HepG2 (cell line): ENCODE measurements around the gene PPP2R5D. TPM values are rescaled to one million over a fixed set of nuclear protein-coding genes. Genes with fewer than 3 reads are reported as not detected.

ENCODE experiments used
- ERF ChIP-seq: IDR thresholded peaks from 2 replicates; pipeline ENCODE4 v1.6.1; 2018; ENCODE audit warnings: missing biosample characterization, missing genetic modification reagents
- GATA4 ChIP-seq: sonication (generic); IDR thresholded peaks from 2 replicates; pipeline ENCODE4 v1.6.1; 2016; ENCODE audit warnings: antibody characterized with exemption, low read depth, borderline replicate concordance
- HOXA3 ChIP-seq: sonication (generic); formaldehyde crosslinking; IDR thresholded peaks from 2 replicates; pipeline ENCODE4 v1.5.0; 2020; ENCODE audit warnings: missing genetic modification reagents
- HOXA9 ChIP-seq: sonication (generic); formaldehyde crosslinking; IDR thresholded peaks from 2 replicates; pipeline ENCODE4 v1.8.1; 2022; ENCODE audit warnings: missing genetic modification reagents, mild to moderate bottlenecking, moderate library complexity, borderline replicate concordance
- KMT2A ChIP-seq: sonication (generic); formaldehyde crosslinking; IDR thresholded peaks from 2 replicates; pipeline ENCODE4 v1.4.0; 2020; ENCODE audit warnings: missing genetic modification reagents
- MAZ ChIP-seq, 2 experiments: sonication (generic) in 1 of 2; formaldehyde crosslinking in 1 of 2; IDR thresholded peaks; 2 replicates each; pipeline versions ENCODE4 v1.5.0 to v1.6.1; 2012 to 2020; ENCODE audit warnings: low read depth in 2 of 2, mild to moderate bottlenecking in 2 of 2, borderline replicate concordance in 1 of 2, improper control_type of control experiment in 1 of 2, low read length in 1 of 2, missing genetic modification reagents in 1 of 2, moderate library complexity in 1 of 2
- NCOA1 ChIP-seq: sonication (generic); formaldehyde crosslinking; IDR thresholded peaks from 2 replicates; pipeline ENCODE4 v1.9.0; 2021; ENCODE audit warnings: missing genetic modification reagents
- NFRKB ChIP-seq: fragments of 450-650 bp; IDR thresholded peaks from 2 replicates; pipeline ENCODE4 v1.6.1; 2017
- SOX13 ChIP-seq, 3 experiments: fragments of 450-650 bp in 1 of 3; sonication (generic) in 1 of 3; formaldehyde crosslinking in 1 of 3; IDR thresholded peaks in 2 of 3; conservative IDR thresholded peaks in 1 of 3; 2 replicates each; pipeline versions ENCODE4 v1.5.0 to v1.6.1; 2016 to 2020; ENCODE audit warnings: antibody characterized with exemption in 1 of 3, mild to moderate bottlenecking in 1 of 3, missing compliant biosample characterization in 1 of 3, missing genetic modification reagents in 1 of 3, moderate library complexity in 1 of 3
- THYN1 ChIP-seq: sonication (generic); formaldehyde crosslinking; IDR thresholded peaks from 2 replicates; pipeline ENCODE4 v1.8.1; 2023; ENCODE audit warnings: low read depth, mild to moderate bottlenecking, moderate library complexity, missing genetic modification reagents, borderline replicate concordance
- UBTF ChIP-seq: sonication (generic); formaldehyde crosslinking; IDR thresholded peaks from 2 replicates; pipeline ENCODE4 v1.4.0; 2020; ENCODE audit warnings: mild to moderate bottlenecking, missing genetic modification reagents
- ZMAT5 ChIP-seq: sonication (generic); formaldehyde crosslinking; IDR thresholded peaks from 2 replicates; pipeline ENCODE4 v1.5.0; 2020; ENCODE audit warnings: mild to moderate bottlenecking, low read depth, missing genetic modification reagents, borderline replicate concordance
- ZMYM3 ChIP-seq: sonication (generic); formaldehyde crosslinking; IDR thresholded peaks from 2 replicates; pipeline ENCODE4 v1.5.1; 2020; ENCODE audit warnings: mild to moderate bottlenecking, missing genetic modification reagents
- ZNF350 ChIP-seq: sonication (generic); formaldehyde crosslinking; IDR thresholded peaks from 2 replicates; pipeline ENCODE4 v1.4.0; 2020; ENCODE audit warnings: mild to moderate bottlenecking, low read depth, missing genetic modification reagents, borderline replicate concordance
- ZNF543 ChIP-seq: sonication (generic); formaldehyde crosslinking; IDR thresholded peaks from 2 replicates; pipeline ENCODE4 v1.4.0; 2020; ENCODE audit warnings: mild to moderate bottlenecking, missing genetic modification reagents
- ZNF724P ChIP-seq: sonication (generic); formaldehyde crosslinking; IDR thresholded peaks from 2 replicates; pipeline ENCODE4 v1.8.0; 2022; ENCODE audit warnings: missing genetic modification reagents, borderline replicate concordance
- ZNF790 ChIP-seq: sonication (generic); formaldehyde crosslinking; IDR thresholded peaks from 2 replicates; pipeline ENCODE4 v1.8.0; 2022; ENCODE audit warnings: missing genetic modification reagents, mild to moderate bottlenecking, borderline replicate concordance
- polyA plus RNA-seq, 8 experiments: library from polyadenylated mRNA; depleted of rRNA in 3 of 8; stranded (reverse) in 7 of 8; unstranded in 1 of 8; fragments of >200 nt; fragmentation: Illumina TruSeq in 4 of 8; extraction: Trizol in 4 of 8; gene quantifications; 2 replicates each; pipeline versions ENCODE4 v1.2.1 to v1.2.3, GENCODE V29; 2011 to 2016; ENCODE audit warnings: low read depth in 4 of 8, missing spikeins in 1 of 8, mixed read lengths in 1 of 8; ENCODE audit not compliant: insufficient read depth in 1 of 8
- total RNA-seq, 5 experiments: library from RNA; depleted of rRNA; stranded (reverse); fragments of >200 nt; fragmentation: Illumina TruSeq; extraction: Trizol; gene quantifications; 2 replicates each; pipeline ENCODE4 v1.2.3, GENCODE V29; 2016; ENCODE audit warnings: low read depth in 1 of 5
- TF ChIP-seq, protein P1 (sequence below), 2 experiments: sonication (generic) in 1 of 2; formaldehyde crosslinking in 1 of 2; IDR thresholded peaks; 2 replicates each; pipeline versions ENCODE4 v1.4.0 to v1.6.1; 2016 to 2020; ENCODE audit warnings: borderline replicate concordance in 1 of 2, low read depth in 1 of 2, mild to moderate bottlenecking in 1 of 2, missing genetic modification reagents in 1 of 2

The PPP2R5D gene
- total and polyA plus RNA-seq, 2 of the 13 experiments (the other 11 are each of a cell fraction or from before 2014, with no cell fraction given): 53.7 to 60.4 TPM

- TF ChIP-seq UBTF (CRISPR knock-in tag) (peak; percentile 72), ZNF724P (CRISPR knock-in tag) (0 out of 2 replicates have a peak, but pooled peaks have one; percentile 49), KMT2A (CRISPR knock-in tag) (peak; percentile 49; the same call in 1 of the 2 replicates), ZMAT5 (no peak), ZNF543 (CRISPR knock-in tag) (peak; percentile 66; the same call in 1 of the 2 replicates), GATA4 (0 out of 2 replicates have a peak, but pooled peaks have one; percentile 45), ERF (peak; percentile 65), ZNF790 (CRISPR knock-in tag) (no peak), MAZ (IDR thresholded peaks at IDR 0.05; ENCODE audit: borderline replicate concordance, low read depth, low read length) (peak; percentile 17; the same call in 1 of the 2 replicates), MAZ (CRISPR knock-in tag; IDR thresholded peaks at IDR 0.05; ENCODE audit: low read depth) (peak; percentile 52; the same call in 1 of the 2 replicates), ZMYM3 (CRISPR knock-in tag) (peak; percentile 52; the same call in 1 of the 2 replicates), ZNF350 (peak; percentile 78; the same call in 1 of the 2 replicates), THYN1 (no peak), NFRKB (no peak), SOX13 (IDR thresholded peaks at IDR 0.05) (0 out of 2 replicates have a peak, but pooled peaks have one; percentile 24), SOX13 (CRISPR knock-in tag; conservative IDR thresholded peaks at IDR 0.05 in 1 of 2, IDR thresholded peaks at IDR 0.05 in 1 of 2) (peak in 1 of 2 experiments; percentile 62; a peak in 2 of 4 replicates), HOXA3 (peak; percentile 82; the same call in 1 of the 2 replicates), HOXA9 (no peak), NCOA1 (CRISPR knock-in tag) (no peak)
- TF ChIP-seq, protein P1, sequence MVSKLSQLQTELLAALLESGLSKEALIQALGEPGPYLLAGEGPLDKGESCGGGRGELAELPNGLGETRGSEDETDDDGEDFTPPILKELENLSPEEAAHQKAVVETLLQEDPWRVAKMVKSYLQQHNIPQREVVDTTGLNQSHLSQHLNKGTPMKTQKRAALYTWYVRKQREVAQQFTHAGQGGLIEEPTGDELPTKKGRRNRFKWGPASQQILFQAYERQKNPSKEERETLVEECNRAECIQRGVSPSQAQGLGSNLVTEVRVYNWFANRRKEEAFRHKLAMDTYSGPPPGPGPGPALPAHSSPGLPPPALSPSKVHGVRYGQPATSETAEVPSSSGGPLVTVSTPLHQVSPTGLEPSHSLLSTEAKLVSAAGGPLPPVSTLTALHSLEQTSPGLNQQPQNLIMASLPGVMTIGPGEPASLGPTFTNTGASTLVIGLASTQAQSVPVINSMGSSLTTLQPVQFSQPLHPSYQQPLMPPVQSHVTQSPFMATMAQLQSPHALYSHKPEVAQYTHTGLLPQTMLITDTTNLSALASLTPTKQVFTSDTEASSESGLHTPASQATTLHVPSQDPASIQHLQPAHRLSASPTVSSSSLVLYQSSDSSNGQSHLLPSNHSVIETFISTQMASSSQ (IDR thresholded peaks at IDR 0.05; ENCODE audit: low read depth): no peak
- TF ChIP-seq, protein P1 (CRISPR knock-in tag; IDR thresholded peaks at IDR 0.05; ENCODE audit: borderline replicate concordance): peak; percentile 77; the same call in 1 of the 2 replicates
Measured at GRCh38 chr6:43060034-43060754, 75.8 kb downstream of the PPP2R5D start (continued).
